ENCODE data around the gene DGKB. TPM values are rescaled to one million over a fixed set of nuclear protein-coding genes. Genes with fewer than 3 reads are reported as not detected.

Gene DGKB
- total RNA-seq, 1 donor from 2014 or later = 5.5 TPM

DNA sequence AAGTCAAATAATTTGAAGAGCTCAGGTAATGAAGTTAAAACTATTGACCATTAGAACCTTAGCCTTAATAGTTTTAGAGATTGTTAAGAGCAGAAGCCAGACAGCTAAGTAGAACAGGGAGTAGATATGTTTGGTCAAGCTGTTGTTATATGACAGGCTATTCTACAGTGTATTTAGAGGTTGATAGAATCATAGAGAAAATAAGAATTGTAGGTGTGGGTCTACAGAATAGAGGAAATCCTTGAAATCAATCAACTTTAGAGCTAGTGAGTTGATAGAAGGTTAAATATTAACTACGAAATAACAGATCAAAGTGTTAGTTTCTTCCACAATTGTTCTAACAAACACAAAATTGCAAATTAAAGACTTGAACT, 80.1 kb downstream of the DGKB start:
- H4K20me1 ChIP-seq (ENCODE audit: low read depth) = no peaks in the 10 kb centered on the region
- no peak overlapping the region for H3K27ac ChIP-seq
- no peak for DNase-seq (ENCODE audit: low spot score)
- H3K27ac Mint-ChIP-seq = no peak overlapping the region
- no peaks in the 10 kb centered on the region for H3K36me3 Mint-ChIP-seq
- TF ChIP-seq EZH2phosphoT487 (IDR thresholded peaks at IDR 0.05) (no peak), EZH2 (IDR thresholded peaks at IDR 0.05) (no peak)
- TF ChIP-seq, protein P1, sequence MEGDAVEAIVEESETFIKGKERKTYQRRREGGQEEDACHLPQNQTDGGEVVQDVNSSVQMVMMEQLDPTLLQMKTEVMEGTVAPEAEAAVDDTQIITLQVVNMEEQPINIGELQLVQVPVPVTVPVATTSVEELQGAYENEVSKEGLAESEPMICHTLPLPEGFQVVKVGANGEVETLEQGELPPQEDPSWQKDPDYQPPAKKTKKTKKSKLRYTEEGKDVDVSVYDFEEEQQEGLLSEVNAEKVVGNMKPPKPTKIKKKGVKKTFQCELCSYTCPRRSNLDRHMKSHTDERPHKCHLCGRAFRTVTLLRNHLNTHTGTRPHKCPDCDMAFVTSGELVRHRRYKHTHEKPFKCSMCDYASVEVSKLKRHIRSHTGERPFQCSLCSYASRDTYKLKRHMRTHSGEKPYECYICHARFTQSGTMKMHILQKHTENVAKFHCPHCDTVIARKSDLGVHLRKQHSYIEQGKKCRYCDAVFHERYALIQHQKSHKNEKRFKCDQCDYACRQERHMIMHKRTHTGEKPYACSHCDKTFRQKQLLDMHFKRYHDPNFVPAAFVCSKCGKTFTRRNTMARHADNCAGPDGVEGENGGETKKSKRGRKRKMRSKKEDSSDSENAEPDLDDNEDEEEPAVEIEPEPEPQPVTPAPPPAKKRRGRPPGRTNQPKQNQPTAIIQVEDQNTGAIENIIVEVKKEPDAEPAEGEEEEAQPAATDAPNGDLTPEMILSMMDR (IDR thresholded peaks at IDR 0.05) = no peak
- H2AFZ ChIP-seq (replicated peaks) = no peak overlapping the region
- no peaks in the 10 kb centered on the region for H3K79me2 ChIP-seq (ENCODE audit: low read depth)
- no peaks in the 10 kb centered on the region for H3K36me3 ChIP-seq
- no peaks in the 10 kb centered on the region for H3K27me3 ChIP-seq
- H3K4me1 Mint-ChIP-seq = no peaks in the 10 kb centered on the region
- no peak overlapping the region for H3K4me3 ChIP-seq
- no peaks in the 10 kb centered on the region for H3F3A ChIP-seq (ENCODE audit: low read depth)
- H3K9me3 ChIP-seq (ENCODE audit: low read depth) = no peaks in the 10 kb centered on the region
- H3K4me2 ChIP-seq = no peak overlapping the region
- H3K9ac ChIP-seq = no peak overlapping the region
- H3K4me1 ChIP-seq = no peaks in the 10 kb centered on the region
- H3K4me3 Mint-ChIP-seq = no peak overlapping the region
- peaks cover 6% of the 10 kb centered on the region for H3K27me3 Mint-ChIP-seq (ENCODE audit: insufficient read depth, low read depth)
- H3K9me3 Mint-ChIP-seq = no peaks in the 10 kb centered on the region

DNA sequence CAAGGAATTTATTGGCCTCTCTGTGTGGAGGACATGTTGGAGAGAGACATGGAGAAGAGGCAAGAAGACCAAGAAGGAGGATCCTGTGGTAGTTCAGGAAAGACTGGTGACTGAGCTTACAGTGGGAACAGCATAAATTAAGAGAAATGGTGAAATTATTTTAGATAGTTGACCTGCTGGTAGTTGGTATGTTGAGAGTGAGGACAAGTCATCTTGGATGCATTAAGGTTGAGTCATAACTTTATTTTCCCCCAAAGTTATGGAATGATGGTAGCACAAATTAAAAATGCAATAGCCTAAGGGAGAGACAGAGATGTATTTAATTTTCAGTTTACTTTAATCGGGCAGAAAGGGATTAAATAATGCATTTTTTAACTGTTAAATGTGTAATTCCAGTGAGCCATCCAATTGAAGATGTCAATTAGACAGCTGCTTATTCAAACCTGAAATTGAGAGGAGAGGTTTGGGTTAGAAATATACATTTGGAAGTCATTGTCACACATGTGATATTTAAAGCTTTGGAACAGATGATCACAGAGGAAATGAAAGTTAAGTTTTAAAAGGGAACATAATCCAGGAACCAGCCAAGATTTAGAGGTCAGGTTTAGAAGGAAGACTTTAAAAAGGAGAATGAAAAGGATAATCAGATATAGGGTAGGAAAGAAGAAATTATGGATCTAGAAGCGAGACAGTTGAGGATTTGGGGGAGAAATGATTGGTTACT, 80.6 kb downstream of the DGKB start:
- Mint-ChIP-seq H3K4me3 (no peak overlapping the region), H3K4me1 (no peaks in the 10 kb centered on the region), H3K9me3 (no peaks in the 10 kb centered on the region), H3K27ac (no peak overlapping the region), H3K27me3 (ENCODE audit: insufficient read depth, low read depth) (peaks cover 6% of the 10 kb centered on the region), H3K36me3 (no peaks in the 10 kb centered on the region)
- no peaks in the 10 kb centered on the region for H4K20me1 ChIP-seq (ENCODE audit: low read depth)
- no peaks in the 10 kb centered on the region for H3K4me1 ChIP-seq
- no peaks in the 10 kb centered on the region for H3K36me3 ChIP-seq
- no peak overlapping the region for H3K4me2 ChIP-seq
- no peak overlapping the region for H3K4me3 ChIP-seq
- H3K27me3 ChIP-seq = no peaks in the 10 kb centered on the region
- no peak overlapping the region for H2AFZ ChIP-seq (replicated peaks)
- H3K79me2 ChIP-seq (ENCODE audit: low read depth) = no peaks in the 10 kb centered on the region
- no peak overlapping the region for H3K9ac ChIP-seq
- no peaks in the 10 kb centered on the region for H3K9me3 ChIP-seq (ENCODE audit: low read depth)
- no peak for DNase-seq (ENCODE audit: low spot score)
- TF ChIP-seq, protein P1 (IDR thresholded peaks at IDR 0.05) = no peak
- TF ChIP-seq EZH2phosphoT487 (IDR thresholded peaks at IDR 0.05) (no peak), EZH2 (IDR thresholded peaks at IDR 0.05) (no peak)
- H3F3A ChIP-seq (ENCODE audit: low read depth) = no peaks in the 10 kb centered on the region
- H3K27ac ChIP-seq = no peak overlapping the region

DNA sequence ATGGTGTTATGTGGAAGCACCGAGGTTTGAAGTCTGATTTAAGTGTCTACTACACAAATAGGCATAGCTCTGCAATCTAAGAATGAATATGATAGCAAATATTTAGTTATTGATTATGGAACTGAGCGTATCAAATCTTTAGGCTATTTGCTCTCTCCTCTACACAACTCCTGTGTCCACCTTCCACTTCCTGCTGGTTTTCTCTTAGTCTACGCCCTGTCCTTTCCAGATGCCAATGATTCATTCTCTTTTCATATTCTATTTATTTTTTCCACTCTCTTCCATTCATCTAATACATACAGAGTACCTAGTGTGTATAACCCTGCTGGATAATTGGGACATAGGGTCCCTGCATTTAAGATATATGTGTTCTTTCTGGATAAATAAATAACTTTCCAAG, 83.7 kb downstream of the DGKB start:
- Histone ChIP-seq H3F3A (ENCODE audit: low read depth) (no peaks in the 10 kb centered on the region), H3K27ac (no peak overlapping the region), H3K36me3 (no peaks in the 10 kb centered on the region), H3K9ac (no peak overlapping the region), H2AFZ (replicated peaks) (peak overlapping the region; percentile 1), H4K20me1 (ENCODE audit: low read depth) (no peaks in the 10 kb centered on the region), H3K9me3 (ENCODE audit: low read depth) (no peaks in the 10 kb centered on the region), H3K4me2 (no peak overlapping the region), H3K27me3 (no peaks in the 10 kb centered on the region), H3K79me2 (ENCODE audit: low read depth) (no peaks in the 10 kb centered on the region), H3K4me3 (no peak overlapping the region), H3K4me1 (no peaks in the 10 kb centered on the region)
- no peak for DNase-seq (ENCODE audit: low spot score)
- no peaks in the 10 kb centered on the region for H3K36me3 Mint-ChIP-seq
- no peaks in the 10 kb centered on the region for H3K9me3 Mint-ChIP-seq
- no peak overlapping the region for H3K27ac Mint-ChIP-seq
- no peak overlapping the region for H3K4me3 Mint-ChIP-seq
- TF ChIP-seq EZH2 (IDR thresholded peaks at IDR 0.05) = no peak
- TF ChIP-seq, protein P1 (IDR thresholded peaks at IDR 0.05) = no peak
- no peak for TF ChIP-seq EZH2phosphoT487 (IDR thresholded peaks at IDR 0.05)
- H3K27me3 Mint-ChIP-seq (ENCODE audit: insufficient read depth, low read depth) = no peaks in the 10 kb centered on the region
- peaks cover 4% of the 10 kb centered on the region for H3K4me1 Mint-ChIP-seq
